Psoas muscle (tissue), 8 donors: ENCODE measurements around the gene HDLBP. TPM values are rescaled to one million over a fixed set of nuclear protein-coding genes. Genes with fewer than 3 reads are reported as not detected.

Experiments
- ATAC-seq, 4 donors: fragments of 200-7000 bp; cut with Tn5 transposase; one replicate each; pipeline ENCODE4 v1.9.1; 2020; ENCODE audit warnings: moderate library complexity in 3 of 4, mild to moderate bottlenecking in 2 of 4
- DNase-seq, 2 donors: peaks; one replicate each; pipeline ENCODE4 v3.0.0-alpha.2; 2020
- H3K27ac ChIP-seq: fragments of 200-600 bp; one replicate; pipeline ENCODE4 v1.8.0; 2022
- H3K27me3 ChIP-seq, 3 donors: fragments of 200-600 bp in 1 of 3; one replicate each; pipeline versions ENCODE4 v1.6.1 to v1.8.0; 2013 to 2022; ENCODE audit warnings: low read length in 2 of 3, mild to moderate bottlenecking in 2 of 3, moderate library complexity in 1 of 3; ENCODE audit not compliant: insufficient read depth in 3 of 3
- H3K36me3 ChIP-seq, 2 donors: fragments of 200-600 bp in 1 of 2; one replicate each; pipeline versions ENCODE4 v1.6.1 to v1.8.0; 2013 to 2022; ENCODE audit warnings: low read depth in 1 of 2, mild to moderate bottlenecking in 1 of 2, moderate library complexity in 1 of 2; ENCODE audit not compliant: insufficient read depth in 1 of 2
- H3K4me1 ChIP-seq: fragments of 200-600 bp; one replicate; pipeline ENCODE4 v1.8.0; 2022
- H3K4me3 ChIP-seq: fragments of 200-600 bp; one replicate; pipeline ENCODE4 v1.8.0; 2022; ENCODE audit warnings: mild to moderate bottlenecking
- H3K9me3 ChIP-seq: fragments of 200-600 bp; one replicate; pipeline ENCODE4 v1.8.0; 2022
- whole genome bisulfite sequencing, 3 donors: extraction: QIAGEN DNeasy Blood & Tissue Kit; methylation state at CpG; one replicate each; pipeline versions ENCODE4 v1.1.6 to v1.1.7; 2013; 5-methylcytosine and 5-hydroxymethylcytosine counted together
- intact Hi-C, 2 donors: fragments of 100-400 bp; cut with DNase I; formaldehyde crosslinking; loops; one replicate each; pipeline versions ENCODE4 v1.11.0 to v1.14.2; 2022
- polyA plus RNA-seq, 3 donors: library from polyadenylated mRNA; stranded (reverse); fragments of 200-250 nt; gene quantifications; one replicate each; pipeline ENCODE4 v1.2.3, GENCODE V29; 2013
- total RNA-seq, 4 donors: library from RNA; stranded (reverse); fragmentation: NEBNext Ultra II Directional in 2 of 4; extraction: Animal tissue kit (Norgen Biotek cat#: 25700) in 2 of 4; gene quantifications; one replicate each; pipeline versions ENCODE4 v1.2.1 to v1.2.4, GENCODE V29; 2021 to 2023
- TF ChIP-seq, protein P1 (sequence below): fragments of 200-600 bp; IDR thresholded peaks from one replicate; pipeline ENCODE4 v1.8.0; 2022; ENCODE audit warnings: antibody characterized with exemption
- donor health status: healthy with polysubstance abuse.
- donor health status: DM: no; HTN: no; CAD: no; lungs with moderate emphysema.
- donor health status: Bipolar disorder and iron deficiency.
- donor health status: healthy.
- donor health status: DM: yes; HTN: yes; CAD: no.
- donor health status: DM: no; HTN: no; CAD: no.
- donor health status: DM: no; HTN: no; CAD: no.
- donor health status: DM: yes; HTN: yes; CAD: no.

HDLBP gene
- total and polyA plus RNA-seq, 7 donors = 264 to 526 (median 421) TPM

DNA sequence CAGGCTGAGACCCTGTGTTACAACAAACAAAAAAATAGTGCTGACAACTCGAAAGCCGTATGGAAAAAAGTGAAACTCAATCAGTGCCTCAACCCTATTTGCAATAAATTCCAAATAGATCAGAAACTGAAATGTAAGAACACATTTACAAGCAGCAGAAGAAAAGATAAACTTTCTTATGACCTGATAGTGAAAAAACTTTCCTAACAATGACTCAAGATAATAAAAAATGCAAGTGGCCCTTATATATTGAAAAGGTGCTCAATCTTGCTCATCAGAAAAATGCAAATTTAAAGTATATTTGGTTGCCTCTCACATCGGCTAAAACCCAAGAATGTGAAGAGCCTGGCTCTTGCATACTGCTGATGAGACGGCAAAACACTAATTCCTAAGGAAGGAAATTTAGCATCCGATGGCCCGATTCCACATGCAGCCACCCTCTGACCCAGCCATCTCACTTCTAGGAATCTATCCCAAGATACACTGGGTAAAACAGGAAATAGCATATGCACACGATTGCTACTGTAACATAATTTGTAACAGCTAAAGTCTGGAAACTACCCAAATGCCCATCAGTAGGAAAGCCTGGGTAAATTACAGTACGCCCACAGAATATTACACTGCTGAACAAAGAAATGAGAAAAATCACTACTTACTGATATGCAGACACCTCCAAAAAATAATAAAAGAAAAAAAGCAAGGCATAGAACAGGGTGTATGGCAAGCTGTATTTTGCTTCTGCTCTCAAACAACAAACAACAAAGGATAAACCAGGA is 56.8 kb downstream of the HDLBP start:
- H3K4me1 ChIP-seq = peaks cover 5% of the 10 kb centered on the region
- H3K4me3 ChIP-seq = no peak overlapping the region
- 68 to 72% (median 68%) methylated on average over 8 of the region's 8 CpGs for WGBS, 3 donors
- H3K27me3 ChIP-seq = no peaks in the 10 kb centered on the region
- TF ChIP-seq, protein P1, sequence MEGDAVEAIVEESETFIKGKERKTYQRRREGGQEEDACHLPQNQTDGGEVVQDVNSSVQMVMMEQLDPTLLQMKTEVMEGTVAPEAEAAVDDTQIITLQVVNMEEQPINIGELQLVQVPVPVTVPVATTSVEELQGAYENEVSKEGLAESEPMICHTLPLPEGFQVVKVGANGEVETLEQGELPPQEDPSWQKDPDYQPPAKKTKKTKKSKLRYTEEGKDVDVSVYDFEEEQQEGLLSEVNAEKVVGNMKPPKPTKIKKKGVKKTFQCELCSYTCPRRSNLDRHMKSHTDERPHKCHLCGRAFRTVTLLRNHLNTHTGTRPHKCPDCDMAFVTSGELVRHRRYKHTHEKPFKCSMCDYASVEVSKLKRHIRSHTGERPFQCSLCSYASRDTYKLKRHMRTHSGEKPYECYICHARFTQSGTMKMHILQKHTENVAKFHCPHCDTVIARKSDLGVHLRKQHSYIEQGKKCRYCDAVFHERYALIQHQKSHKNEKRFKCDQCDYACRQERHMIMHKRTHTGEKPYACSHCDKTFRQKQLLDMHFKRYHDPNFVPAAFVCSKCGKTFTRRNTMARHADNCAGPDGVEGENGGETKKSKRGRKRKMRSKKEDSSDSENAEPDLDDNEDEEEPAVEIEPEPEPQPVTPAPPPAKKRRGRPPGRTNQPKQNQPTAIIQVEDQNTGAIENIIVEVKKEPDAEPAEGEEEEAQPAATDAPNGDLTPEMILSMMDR = no peak
- intact Hi-C loops = no loop called here
- no peak overlapping the region for H3K27ac ChIP-seq
- H3K36me3 ChIP-seq = peaks cover 28 to 100% of the 10 kb centered on the region in 2 donors
- ATAC-seq = no peak
- DNase-seq = no peak
- no peaks in the 10 kb centered on the region for H3K9me3 ChIP-seq

DNA sequence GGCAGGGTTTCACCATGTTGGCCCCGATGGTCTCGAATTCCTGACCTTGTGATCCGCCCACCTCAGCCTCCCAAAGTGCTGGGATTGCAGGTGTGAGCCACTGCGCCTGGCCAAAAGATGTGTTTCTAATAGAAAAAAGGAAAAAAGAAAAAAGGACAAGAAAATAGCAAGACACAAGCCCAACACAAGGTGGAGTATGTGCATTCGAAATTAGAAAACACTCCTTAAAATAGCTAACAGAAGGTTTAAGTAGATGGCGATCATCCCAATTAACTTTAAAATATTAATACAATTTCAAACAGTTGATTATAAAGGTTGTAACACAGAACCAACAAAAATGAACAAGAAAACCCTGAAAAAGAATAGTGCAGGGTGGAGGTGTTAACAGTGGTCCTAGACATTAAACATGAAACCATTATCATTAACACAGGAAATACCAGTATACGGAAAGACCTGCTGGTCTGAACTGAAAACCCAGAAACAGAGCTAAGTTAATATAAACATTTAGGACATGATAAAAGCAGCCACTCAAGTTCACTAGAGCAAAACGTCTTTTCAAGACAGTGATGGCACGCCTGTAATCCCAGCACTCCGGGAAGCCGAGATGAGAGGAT is 57.9 kb downstream of the HDLBP start:
- no peak overlapping the region for H3K4me3 ChIP-seq
- TF ChIP-seq, protein P1 = no peak
- 88 to 90% (median 88%) methylated on average over 11 of the region's 11 CpGs for WGBS, 3 donors
- no peaks in the 10 kb centered on the region for H3K27me3 ChIP-seq
- peaks cover 34 to 100% of the 10 kb centered on the region in 2 donors for H3K36me3 ChIP-seq
- DNase-seq (no peak), ATAC-seq (no peak)
- no peak overlapping the region for H3K27ac ChIP-seq
- intact Hi-C loops = no loop called here
- no peaks in the 10 kb centered on the region for H3K9me3 ChIP-seq
- H3K4me1 ChIP-seq = peaks cover 5% of the 10 kb centered on the region

DNA sequence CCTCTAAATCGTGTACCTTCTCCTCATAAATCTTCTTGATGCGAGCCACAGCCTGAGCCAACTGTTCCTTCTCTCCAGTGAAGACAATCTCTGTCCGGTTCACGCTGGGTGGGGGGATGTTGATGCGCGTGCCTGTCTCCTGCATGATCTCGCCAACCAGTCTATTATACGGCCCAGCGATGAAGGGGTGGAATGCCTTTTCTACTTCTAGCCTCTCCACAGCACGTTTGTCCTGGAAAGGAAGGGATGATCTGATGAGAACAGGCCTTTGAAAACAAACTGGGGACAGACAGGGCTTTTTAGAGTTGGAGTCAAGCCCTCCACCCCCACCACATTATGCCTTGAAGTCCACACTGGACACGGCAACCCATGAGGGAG is 59.3 kb downstream of the HDLBP start:
- WGBS, 3 donors = 74 to 80% (median 79%) methylated on average over 11 of the region's 11 CpGs
- Histone ChIP-seq H3K4me3 (no peak overlapping the region), H3K9me3 (no peaks in the 10 kb centered on the region), H3K27ac (no peak overlapping the region), H3K4me1 (no peaks in the 10 kb centered on the region), H3K27me3 (no peaks in the 10 kb centered on the region), H3K36me3 (peaks cover 31 to 100% of the 10 kb centered on the region in 2 donors)
- intact Hi-C loops = no loop called here
- DNase-seq (no peak), ATAC-seq (no peak)
- TF ChIP-seq, protein P1 = no peak

DNA sequence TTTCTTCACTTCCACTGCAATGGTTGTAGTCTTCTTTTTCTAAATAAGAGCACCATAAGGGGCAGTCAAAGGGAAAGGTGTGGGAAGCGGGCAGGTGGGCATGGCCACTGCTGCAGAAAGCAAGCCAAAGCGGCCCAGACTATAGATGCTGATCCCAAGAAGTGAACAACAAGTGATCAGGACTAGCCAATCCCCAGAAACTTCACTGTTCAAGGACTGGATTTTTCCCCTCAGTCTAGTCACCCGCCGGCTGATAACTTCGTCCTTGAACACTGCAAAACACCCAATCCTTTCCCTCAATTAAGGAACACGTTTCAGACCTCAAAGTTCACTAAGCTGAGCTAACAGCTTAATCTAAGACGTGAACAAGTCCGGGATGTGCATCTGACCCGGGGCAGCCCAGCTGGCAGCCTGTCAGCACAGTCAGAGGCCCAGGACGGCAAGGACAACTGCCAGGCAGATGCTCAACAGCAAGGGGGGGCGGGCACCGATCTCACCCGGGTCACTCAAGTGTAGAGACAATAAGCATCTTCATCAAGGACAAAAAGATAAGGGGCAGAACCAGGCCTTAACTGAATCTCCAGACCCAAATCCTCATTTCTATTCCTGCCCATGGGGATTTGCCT is 59.8 kb downstream of the HDLBP start:
- no peak overlapping the region for H3K4me3 ChIP-seq
- ATAC-seq = peak in 3 of 4 donors; percentile 61 to 71 (median 65)
- no peaks in the 10 kb centered on the region for H3K27me3 ChIP-seq
- H3K36me3 ChIP-seq = peaks cover 33 to 100% of the 10 kb centered on the region in 2 donors
- intact Hi-C loops = no loop called here
- no peaks in the 10 kb centered on the region for H3K9me3 ChIP-seq
- WGBS, 3 donors = 56 to 62% (median 58%) methylated on average over 13 of the region's 13 CpGs
- H3K4me1 ChIP-seq = no peaks in the 10 kb centered on the region
- no peak overlapping the region for H3K27ac ChIP-seq
- DNase-seq = peak in 1 of 2 donors; percentile 54
- TF ChIP-seq, protein P1 = no peak
